Measurements from ENCODE around the gene GCC2.
"Not testable (repeated sequence)": the region's sequence is repeated elsewhere in the genome, so short reads cannot be mapped to it uniquely, and the experiment has no call there.

GCC2 gene

GRCh38 chr2:108524688-108525087, 75.7 kb downstream of the GCC2 start:
- not testable (repeated sequence) for DNase-seq (ENCODE audit: low read depth)

GRCh38 chr2:108525258-108525657, 76.3 kb downstream of the GCC2 start:
- DNase-seq (ENCODE audit: low read depth), result not testable (repeated sequence)

GRCh38 chr2:108531674-108532055, 82.7 kb downstream of the GCC2 start:
- DNase-seq (ENCODE audit: low read depth), result no peak

- peak; percentile 34 for DNase-seq (ENCODE audit: low read depth)
These were observed 85.0 kb downstream of the GCC2 start, which contains the start of gene LIMS1 for GRCh38 chr2:108533832-108534583. Gene LIMS1 (plus strand): TSS chr2:108534470. CDS start chr2:108534563, 93 bp downstream.

GRCh38 chr2:108534584-108535356, 85.8 kb downstream of the GCC2 start:
- no peak for DNase-seq (ENCODE audit: low read depth)

GRCh38 chr2:108535357-108535631, 86.3 kb downstream of the GCC2 start:
- DNase-seq (ENCODE audit: low read depth), result no peak

- DNase-seq (ENCODE audit: low read depth), result no peak
These were observed 87.3 kb downstream of the GCC2 start for GRCh38 chr2:108536133-108536780.

GRCh38 chr2:108536911-108537310, 87.9 kb downstream of the GCC2 start:
- DNase-seq (ENCODE audit: low read depth), result no peak

GRCh38 chr2:108538000-108538625, 89.1 kb downstream of the GCC2 start:
- no peak for DNase-seq (ENCODE audit: low read depth)

- DNase-seq (ENCODE audit: low read depth), result no peak
These were observed 92.4 kb downstream of the GCC2 start for GRCh38 chr2:108541451-108541850.

- no peak for DNase-seq (ENCODE audit: low read depth)
These were observed 93.1 kb downstream of the GCC2 start for GRCh38 chr2:108542071-108542470.

- no peak for DNase-seq (ENCODE audit: low read depth)
These were observed 98.6 kb downstream of the GCC2 start for GRCh38 chr2:108547606-108548005.

- peak; percentile 47 for DNase-seq (ENCODE audit: low read depth)
These were observed 99.4 kb downstream of the GCC2 start for GRCh38 chr2:108548208-108549003.

GRCh38 chr2:108552566-108552965, 103.6 kb downstream of the GCC2 start:
- DNase-seq (ENCODE audit: low read depth), result no peak

- no peak for DNase-seq (ENCODE audit: low read depth)
These were observed 104.4 kb downstream of the GCC2 start for GRCh38 chr2:108553209-108553919.

- DNase-seq (ENCODE audit: low read depth), result no peak
These were observed 105.5 kb downstream of the GCC2 start for GRCh38 chr2:108554528-108554927.

- no peak for DNase-seq (ENCODE audit: low read depth)
These were observed 106.6 kb downstream of the GCC2 start for GRCh38 chr2:108555572-108555971.

GRCh38 chr2:108556581-108556980, 107.6 kb downstream of the GCC2 start:
- not testable (repeated sequence) for DNase-seq (ENCODE audit: low read depth)

Measured in non-pigmented ciliary epithelial cell (primary cell).